Upper lobe of right lung (tissue), 1 donor: ENCODE data around the gene LHX4. TPM values are rescaled to one million over a fixed set of nuclear protein-coding genes. Genes with fewer than 3 reads are reported as not detected.

Experiments used
- ATAC-seq: fragments of 200-7000 bp; cut with Tn5 transposase; one replicate; pipeline ENCODE4 v1.9.1; 2020; ENCODE audit warnings: mild to moderate bottlenecking, moderate library complexity
- DNase-seq: peaks from one replicate; pipeline ENCODE4 v3.0.0-alpha.2; 2020
- H3K27ac ChIP-seq: fragments of 200-600 bp; one replicate; pipeline ENCODE4 v1.8.0; 2022
- H3K27me3 ChIP-seq: fragments of 200-600 bp; one replicate; pipeline ENCODE4 v1.8.0; 2022; ENCODE audit warnings: mild to moderate bottlenecking
- H3K36me3 ChIP-seq: fragments of 200-600 bp; one replicate; pipeline ENCODE4 v1.8.0; 2022
- H3K4me1 ChIP-seq: fragments of 200-600 bp; one replicate; pipeline ENCODE4 v1.8.0; 2022
- H3K4me3 ChIP-seq: fragments of 200-600 bp; one replicate; pipeline ENCODE4 v1.8.0; 2022; ENCODE audit warnings: mild to moderate bottlenecking
- H3K9me3 ChIP-seq: fragments of 200-600 bp; one replicate; pipeline ENCODE4 v1.8.0; 2022
- intact Hi-C: fragments of 100-400 bp; cut with DNase I; formaldehyde crosslinking; loops from one replicate; pipeline ENCODE4 v1.11.0; 2022
- total RNA-seq: library from RNA; stranded (reverse); fragmentation: NEBNext Ultra II Directional; extraction: Animal tissue kit (Norgen Biotek cat#: 25700); gene quantifications from one replicate; pipeline ENCODE4 v1.2.1, GENCODE V29; 2021
- TF ChIP-seq, protein P1 (sequence below): fragments of 200-600 bp; IDR thresholded peaks from one replicate; pipeline ENCODE4 v1.8.0; 2022; ENCODE audit warnings: antibody characterized with exemption
- donor health status: DM: no; HTN: yes; CAD: no; lungs with severe emphysema.

The LHX4 gene
- total RNA-seq, 1 donor from 2014 or later, result not detected

GRCh38 chr1:180213401-180214170 lies 16.5 kb upstream of the LHX4 start:
- intact Hi-C loops, result no loop called here
- ATAC-seq, result no peak
- H3K4me3 ChIP-seq, result no peak overlapping the region
- no peaks in the 10 kb centered on the region for H3K36me3 ChIP-seq
- no peak overlapping the region for H3K27ac ChIP-seq
- TF ChIP-seq, protein P1, sequence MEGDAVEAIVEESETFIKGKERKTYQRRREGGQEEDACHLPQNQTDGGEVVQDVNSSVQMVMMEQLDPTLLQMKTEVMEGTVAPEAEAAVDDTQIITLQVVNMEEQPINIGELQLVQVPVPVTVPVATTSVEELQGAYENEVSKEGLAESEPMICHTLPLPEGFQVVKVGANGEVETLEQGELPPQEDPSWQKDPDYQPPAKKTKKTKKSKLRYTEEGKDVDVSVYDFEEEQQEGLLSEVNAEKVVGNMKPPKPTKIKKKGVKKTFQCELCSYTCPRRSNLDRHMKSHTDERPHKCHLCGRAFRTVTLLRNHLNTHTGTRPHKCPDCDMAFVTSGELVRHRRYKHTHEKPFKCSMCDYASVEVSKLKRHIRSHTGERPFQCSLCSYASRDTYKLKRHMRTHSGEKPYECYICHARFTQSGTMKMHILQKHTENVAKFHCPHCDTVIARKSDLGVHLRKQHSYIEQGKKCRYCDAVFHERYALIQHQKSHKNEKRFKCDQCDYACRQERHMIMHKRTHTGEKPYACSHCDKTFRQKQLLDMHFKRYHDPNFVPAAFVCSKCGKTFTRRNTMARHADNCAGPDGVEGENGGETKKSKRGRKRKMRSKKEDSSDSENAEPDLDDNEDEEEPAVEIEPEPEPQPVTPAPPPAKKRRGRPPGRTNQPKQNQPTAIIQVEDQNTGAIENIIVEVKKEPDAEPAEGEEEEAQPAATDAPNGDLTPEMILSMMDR, result no peak
- no peaks in the 10 kb centered on the region for H3K27me3 ChIP-seq
- peak; percentile 59 for DNase-seq
- no peaks in the 10 kb centered on the region for H3K4me1 ChIP-seq
- H3K9me3 ChIP-seq, result no peaks in the 10 kb centered on the region

DNA sequence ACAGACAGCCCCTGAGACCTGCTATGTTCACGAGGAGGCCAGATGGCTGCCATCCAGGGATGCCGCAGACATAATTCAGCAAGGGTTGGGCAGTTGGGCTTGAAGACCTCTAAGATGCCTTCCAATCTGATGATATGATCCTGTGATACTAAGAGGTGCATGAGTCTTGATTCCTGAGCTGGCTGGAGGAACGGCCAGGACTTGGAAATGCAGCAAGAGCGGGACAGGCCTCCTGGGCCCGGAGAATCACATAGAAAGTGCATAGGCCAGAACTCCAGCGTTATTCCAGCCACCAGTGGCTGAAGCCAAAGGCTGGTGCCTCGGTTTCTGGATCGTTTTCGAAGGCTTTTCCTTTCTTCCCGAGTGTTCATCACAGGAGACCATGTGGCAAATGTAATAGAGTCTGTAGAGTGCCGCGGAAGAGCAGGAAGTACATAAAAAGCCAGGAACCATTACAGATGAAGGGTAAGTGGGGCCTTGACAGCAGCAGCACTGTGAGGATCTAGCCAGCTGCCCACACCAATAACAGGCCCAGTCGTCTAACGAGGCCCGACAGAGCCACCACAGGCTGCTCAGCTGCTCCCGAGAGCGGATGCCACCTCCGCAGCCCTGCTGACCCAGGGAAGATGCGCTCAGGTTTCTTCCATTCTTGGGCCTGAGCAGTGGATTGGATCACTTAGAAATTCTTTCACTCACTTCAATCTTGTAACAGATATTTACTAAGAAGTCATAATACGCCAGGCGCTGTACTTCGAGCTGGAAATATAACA lies 14.0 kb upstream of the LHX4 start:
- intact Hi-C loops, result no loop called here

GRCh38 chr1:180217006-180217405 lies 13.1 kb upstream of the LHX4 start:
- no peaks in the 10 kb centered on the region for H3K9me3 ChIP-seq
- TF ChIP-seq, protein P1, result no peak
- DNase-seq (peak; percentile 62), ATAC-seq (no peak)
- no peaks in the 10 kb centered on the region for H3K27me3 ChIP-seq
- H3K36me3 ChIP-seq, result no peaks in the 10 kb centered on the region
- intact Hi-C loops, result no loop called here
- H3K4me1 ChIP-seq, result no peaks in the 10 kb centered on the region
- H3K4me3 ChIP-seq, result no peak overlapping the region
- H3K27ac ChIP-seq, result no peak overlapping the region

More for the DNA sequence above, 14.0 kb upstream of the LHX4 start:
- Histone ChIP-seq H3K4me3 (no peak overlapping the region), H3K27me3 (no peaks in the 10 kb centered on the region), H3K36me3 (no peaks in the 10 kb centered on the region), H3K9me3 (no peaks in the 10 kb centered on the region), H3K27ac (no peak overlapping the region), H3K4me1 (no peaks in the 10 kb centered on the region)
- peak; percentile 34 for DNase-seq
- ATAC-seq, result no peak
- TF ChIP-seq, protein P1, result no peak

DNA sequence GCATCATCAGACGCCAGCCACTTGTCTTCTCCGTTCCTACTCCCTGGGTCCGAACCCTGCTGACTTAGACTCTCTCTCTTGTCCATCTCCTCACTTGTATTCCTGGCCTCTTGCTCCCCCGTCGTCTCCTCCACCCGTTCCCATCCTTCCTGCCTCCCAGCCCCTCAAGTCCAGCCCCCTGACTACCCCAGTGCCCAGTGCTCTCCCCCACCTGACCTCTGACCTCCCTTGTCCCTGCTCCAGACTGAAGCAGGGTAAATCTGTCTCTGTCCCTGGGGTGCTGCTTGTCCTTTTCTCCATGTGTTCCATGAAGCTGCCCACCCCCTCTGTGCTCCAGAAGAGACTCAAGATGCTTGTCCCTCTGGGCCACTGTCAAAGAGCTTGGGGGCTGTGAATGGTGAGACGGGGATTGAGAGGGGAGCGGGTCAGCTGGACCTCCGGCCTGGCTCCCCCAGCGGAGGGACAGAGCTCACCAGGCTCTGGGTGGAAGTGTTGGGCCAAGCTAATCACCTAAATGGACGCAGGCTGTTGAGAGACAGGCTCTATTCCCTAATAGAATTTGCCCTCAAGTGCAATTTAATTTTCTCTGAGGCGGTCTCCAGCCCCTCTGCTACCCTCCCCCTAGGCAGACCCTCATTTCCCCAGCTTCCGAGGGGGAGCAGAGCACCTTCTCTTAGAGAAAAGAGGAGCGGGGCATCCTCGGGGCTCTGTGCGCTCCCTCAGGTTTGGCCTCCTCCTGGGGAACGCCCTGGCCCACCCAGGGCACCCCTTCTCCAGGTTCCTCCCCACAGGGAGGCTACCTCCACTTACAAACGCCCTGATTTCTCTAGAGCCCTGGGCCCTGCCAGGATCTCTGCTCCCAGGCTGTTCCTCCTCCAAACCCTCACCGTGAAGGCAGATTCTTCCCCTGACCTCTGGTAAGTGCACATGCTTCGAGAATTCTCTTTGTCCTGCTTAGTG lies 11.0 kb upstream of the LHX4 start:
- DNase-seq, result peak; percentile 47

DNA sequence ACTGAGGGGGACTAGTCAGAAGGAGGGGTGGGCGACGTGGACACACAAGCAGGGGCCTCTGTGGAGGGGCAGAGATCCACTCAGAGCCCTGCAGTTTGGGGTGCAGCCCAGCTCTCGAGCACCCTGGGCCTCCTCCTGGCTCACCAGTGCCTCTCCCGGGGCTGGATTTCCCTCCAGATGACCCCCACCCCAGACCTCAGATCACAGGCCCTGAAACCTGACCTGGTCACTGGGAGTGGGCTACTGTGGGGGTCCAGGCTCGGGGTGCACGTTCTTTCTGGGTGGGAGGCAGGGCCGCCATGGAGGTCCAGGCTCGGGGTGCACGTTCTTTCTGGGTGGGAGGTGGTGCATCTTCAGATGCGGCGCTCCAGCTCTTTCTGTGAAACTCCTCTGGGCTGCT lies 10.3 kb upstream of the LHX4 start:
- intact Hi-C loops, result no loop called here
- no peak overlapping the region for H3K27ac ChIP-seq
- H3K4me1 ChIP-seq, result no peaks in the 10 kb centered on the region
- TF ChIP-seq, protein P1, result no peak
- no peak for ATAC-seq
- peak; percentile 22 for DNase-seq
- no peak overlapping the region for H3K4me3 ChIP-seq
- H3K9me3 ChIP-seq, result no peaks in the 10 kb centered on the region
- peaks cover 6% of the 10 kb centered on the region for H3K27me3 ChIP-seq
- no peaks in the 10 kb centered on the region for H3K36me3 ChIP-seq

More for the DNA sequence above, 11.0 kb upstream of the LHX4 start:
- no peaks in the 10 kb centered on the region for H3K27me3 ChIP-seq
- H3K36me3 ChIP-seq, result no peaks in the 10 kb centered on the region
- H3K4me3 ChIP-seq, result no peak overlapping the region
- TF ChIP-seq, protein P1, result no peak
- intact Hi-C loops, result no loop called here
- ATAC-seq, result no peak
- H3K9me3 ChIP-seq, result no peaks in the 10 kb centered on the region
- no peak overlapping the region for H3K27ac ChIP-seq
- no peaks in the 10 kb centered on the region for H3K4me1 ChIP-seq
